HG02981 (cell line): Measurements from ENCODE around the gene VPS45.
"Not testable (repeated sequence)": the region's sequence is repeated elsewhere in the genome, so short reads cannot be mapped to it uniquely, and the experiment has no call there.

Source experiments
- ATAC-seq: cut with Tn5 transposase; IDR thresholded peaks from one replicate; pipeline ENCODE4 v1.9.1; 2021; ENCODE audit warnings: mild to moderate bottlenecking, moderate library complexity; ENCODE audit not compliant: unreplicated experiment

VPS45 gene

DNA sequence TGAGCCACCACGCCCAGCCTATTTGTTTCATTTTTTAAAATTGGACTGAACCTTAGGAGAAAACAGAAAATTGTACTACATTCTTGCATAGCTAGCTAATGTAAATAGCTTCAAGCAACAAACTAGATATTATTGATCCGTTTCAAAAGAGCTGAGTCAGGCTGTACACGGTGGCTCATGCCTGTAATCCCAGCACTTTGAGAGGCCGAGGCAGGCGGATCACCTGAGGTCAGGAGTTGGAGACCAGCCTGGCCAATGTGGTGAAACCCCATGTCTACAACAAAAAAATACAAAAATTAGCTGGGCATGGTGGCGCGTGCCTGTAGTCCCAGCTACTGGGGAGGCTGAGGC is 118.8 kb downstream of the VPS45 start:
- not testable (repeated sequence) for ATAC-seq

DNA sequence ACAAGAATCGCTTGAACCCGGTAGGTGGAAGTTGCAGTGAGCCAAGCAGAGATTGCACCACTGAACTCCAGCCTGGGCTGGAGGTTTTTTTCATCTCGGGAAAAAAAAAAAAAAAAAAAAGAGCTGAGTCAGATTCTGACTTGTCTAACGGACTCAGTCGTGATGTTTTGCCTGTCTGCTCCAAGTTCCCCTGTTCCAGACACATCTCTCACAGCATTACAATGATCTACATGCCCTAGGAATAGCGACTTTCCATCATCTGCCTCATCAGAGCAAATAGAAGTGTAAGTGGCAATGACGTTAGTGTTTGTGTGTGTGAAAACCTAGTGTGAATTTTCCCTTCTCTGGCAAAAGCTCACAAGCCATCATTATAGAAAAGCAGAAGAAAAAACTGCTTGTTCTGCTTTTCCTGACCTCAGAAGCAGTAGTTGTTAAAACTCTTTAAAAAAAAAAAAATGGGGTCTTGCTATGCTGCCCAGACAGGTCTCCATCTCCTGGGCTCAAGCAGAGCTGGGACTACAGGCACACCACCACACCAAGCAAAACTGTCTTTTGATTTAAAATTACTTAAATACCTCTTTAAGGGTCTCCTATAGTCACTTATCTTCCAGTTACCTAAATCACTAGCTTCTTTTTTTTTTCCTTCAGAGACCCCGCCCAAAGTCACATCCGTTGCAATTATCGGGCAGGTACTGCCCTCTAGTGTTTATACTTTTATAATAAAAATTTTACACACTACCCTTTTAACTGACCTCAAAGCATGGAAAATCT is 119.4 kb downstream of the VPS45 start:
- ATAC-seq = no peak

DNA sequence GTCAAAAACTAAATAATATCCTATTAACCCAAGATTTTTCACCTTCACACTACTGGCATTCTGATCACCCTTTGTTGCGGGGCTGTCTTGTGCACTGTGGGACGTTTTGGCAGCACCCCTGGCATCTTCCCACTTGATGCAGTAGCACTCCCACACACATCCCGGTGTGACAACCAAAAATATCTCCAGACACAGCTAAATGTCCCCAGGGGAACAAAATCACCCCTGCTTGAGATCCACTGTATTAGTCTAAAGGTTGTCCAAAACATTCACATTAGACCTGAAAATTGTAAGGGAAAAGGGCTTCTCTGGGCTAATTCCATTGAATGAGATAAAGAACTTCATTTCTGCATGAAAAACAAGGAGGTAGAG is 120.0 kb downstream of the VPS45 start:
- no peak for ATAC-seq

DNA sequence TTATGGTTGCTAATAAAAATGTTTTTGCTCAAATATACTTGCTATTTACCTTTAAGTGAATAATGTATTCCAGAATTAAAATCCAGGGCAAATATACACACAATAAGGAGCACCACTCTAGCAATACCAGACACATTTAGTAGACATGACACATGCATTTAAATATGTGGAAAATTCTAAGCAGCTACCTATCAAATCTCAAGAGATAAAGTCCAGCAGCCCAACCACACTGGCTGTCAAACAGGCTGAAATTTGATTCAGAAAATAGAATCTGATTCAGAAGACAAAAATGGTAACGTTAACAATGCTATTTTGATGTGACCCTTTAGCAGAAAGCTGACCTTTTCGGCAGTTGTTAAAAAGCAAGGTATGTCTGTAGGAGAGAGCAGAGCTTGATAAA is 124.4 kb downstream of the VPS45 start:
- no peak for ATAC-seq

DNA sequence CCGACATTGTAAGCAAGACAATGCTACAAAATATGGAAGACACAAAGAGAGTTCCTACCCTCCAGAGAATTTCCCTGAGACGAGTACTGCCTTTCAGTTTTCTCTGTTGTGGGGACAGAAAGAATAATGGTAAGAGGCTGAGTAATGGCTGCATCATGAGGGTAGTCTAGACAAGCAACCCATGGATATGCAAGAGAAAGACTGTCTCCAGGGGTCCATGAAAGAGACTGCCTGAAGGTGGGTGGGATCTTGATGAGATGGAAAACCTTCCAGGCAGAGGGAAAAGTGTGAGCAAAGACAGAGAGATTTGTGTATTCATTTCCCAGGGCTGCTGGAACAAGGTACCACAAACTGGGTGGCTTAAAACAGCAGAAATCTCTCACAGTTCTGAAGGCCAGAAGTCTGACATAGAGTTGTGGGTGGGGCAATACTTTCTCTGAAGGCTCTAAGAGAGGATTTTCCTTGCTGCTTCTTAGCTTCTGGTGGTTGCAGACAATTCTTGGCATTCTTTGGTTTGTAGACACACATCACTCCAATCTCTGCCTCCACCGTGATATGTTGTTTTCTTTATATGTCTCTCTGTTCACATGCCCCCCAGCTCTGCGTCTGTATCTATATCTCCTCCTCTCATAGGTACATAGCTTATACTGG is 126.9 kb downstream of the VPS45 start:
- ATAC-seq = no peak
